Fibroblast of villous mesenchyme (primary cell): Measurements from ENCODE around the gene SSR2. TPM values are rescaled to one million over a fixed set of nuclear protein-coding genes. Genes with fewer than 3 reads are reported as not detected.

ENCODE experiments used
- DNase-seq: peaks from one replicate; pipeline ENCODE4 v3.0.0-alpha.2; 2010; ENCODE audit warnings: low read depth
- H3K4me3 ChIP-seq: 2 replicates; pipeline ENCODE4 v1.5.1; 2011; ENCODE audit warnings: low read depth, mild to moderate bottlenecking, low read length
- total RNA-seq: library from RNA; depleted of rRNA; stranded (reverse); fragments of >200 nt; gene quantifications from 2 replicates; pipeline ENCODE4 v1.2.3, GENCODE V29; 2012
- TF ChIP-seq, protein P1 (sequence below): IDR thresholded peaks from 2 replicates; pipeline ENCODE4 v1.5.1; 2012; ENCODE audit warnings: low read depth, mild to moderate bottlenecking, low read length; ENCODE audit not compliant: insufficient read depth

The SSR2 gene
- total RNA-seq, 1 donor, result 386 TPM

DNA sequence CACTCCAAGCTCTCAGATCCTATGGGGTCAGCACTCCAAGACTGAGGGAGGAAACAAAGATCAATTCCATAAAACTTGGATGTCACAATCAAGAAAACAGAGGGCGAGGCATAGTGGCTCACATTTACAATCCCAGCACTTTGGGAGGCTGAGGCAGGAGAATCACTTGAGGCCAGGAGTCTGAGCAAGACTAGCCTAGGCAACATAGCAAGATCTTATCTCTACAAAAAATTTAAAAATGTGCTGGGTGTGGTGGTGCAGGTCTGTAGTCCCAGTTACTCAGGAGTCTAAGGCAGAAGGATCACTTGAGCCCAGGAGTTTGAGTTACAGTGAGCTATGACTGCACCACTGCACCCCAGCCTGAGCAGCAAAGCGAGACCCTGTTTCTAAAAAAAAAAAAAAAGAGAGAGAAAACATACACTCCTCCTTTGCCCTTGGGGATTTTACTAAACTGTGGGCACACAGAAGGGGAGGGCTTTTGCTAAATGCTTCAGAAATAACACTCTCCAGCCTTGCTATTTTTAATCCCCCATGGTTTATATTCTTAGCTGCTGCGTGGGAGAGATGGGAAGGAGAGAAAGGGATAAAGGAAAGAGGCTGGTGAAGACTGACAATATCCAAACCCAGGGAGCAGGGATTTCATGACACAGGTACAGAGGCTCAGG is 60.5 kb downstream of the SSR2 start:
- no peak overlapping the region for H3K4me3 ChIP-seq
- DNase-seq, result no peak
- TF ChIP-seq, protein P1, sequence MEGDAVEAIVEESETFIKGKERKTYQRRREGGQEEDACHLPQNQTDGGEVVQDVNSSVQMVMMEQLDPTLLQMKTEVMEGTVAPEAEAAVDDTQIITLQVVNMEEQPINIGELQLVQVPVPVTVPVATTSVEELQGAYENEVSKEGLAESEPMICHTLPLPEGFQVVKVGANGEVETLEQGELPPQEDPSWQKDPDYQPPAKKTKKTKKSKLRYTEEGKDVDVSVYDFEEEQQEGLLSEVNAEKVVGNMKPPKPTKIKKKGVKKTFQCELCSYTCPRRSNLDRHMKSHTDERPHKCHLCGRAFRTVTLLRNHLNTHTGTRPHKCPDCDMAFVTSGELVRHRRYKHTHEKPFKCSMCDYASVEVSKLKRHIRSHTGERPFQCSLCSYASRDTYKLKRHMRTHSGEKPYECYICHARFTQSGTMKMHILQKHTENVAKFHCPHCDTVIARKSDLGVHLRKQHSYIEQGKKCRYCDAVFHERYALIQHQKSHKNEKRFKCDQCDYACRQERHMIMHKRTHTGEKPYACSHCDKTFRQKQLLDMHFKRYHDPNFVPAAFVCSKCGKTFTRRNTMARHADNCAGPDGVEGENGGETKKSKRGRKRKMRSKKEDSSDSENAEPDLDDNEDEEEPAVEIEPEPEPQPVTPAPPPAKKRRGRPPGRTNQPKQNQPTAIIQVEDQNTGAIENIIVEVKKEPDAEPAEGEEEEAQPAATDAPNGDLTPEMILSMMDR, result no peak

Other genes with a start within 250 kb of the SSR2 start
- 35.8 and 42.7 TPM in 2 replicates for gene GON4L, start 163.7 kb downstream of the SSR2 start, total RNA-seq
- gene SYT11, start 161.4 kb downstream of the SSR2 start, total RNA-seq, result 27.4 and 47.5 TPM in 2 replicates
- gene RIT1, start 109.6 kb downstream of the SSR2 start, total RNA-seq, result 44.5 and 54.8 TPM in 2 replicates
- gene KHDC4, start 86.5 kb downstream of the SSR2 start, total RNA-seq, result 23.8 and 42.7 TPM in 2 replicates
- not detected in 2 replicates for gene RXFP4, start 79.3 kb downstream of the SSR2 start, total RNA-seq
- gene ARHGEF2, start 42.4 kb downstream of the SSR2 start, total RNA-seq, result 137 and 146 TPM in 2 replicates
- 13.5 and 20.3 TPM in 2 replicates for gene UBQLN4, start 32.8 kb upstream of the SSR2 start, total RNA-seq
- 38.3 and 40.6 TPM in 2 replicates for gene LAMTOR2, start 33.8 kb upstream of the SSR2 start, total RNA-seq
- gene RAB25, start 40.2 kb upstream of the SSR2 start, total RNA-seq, result not detected in 2 replicates
- 1.7 and 1.9 TPM in 2 replicates for gene MEX3A, start 61.5 kb upstream of the SSR2 start, total RNA-seq
- 694 and 1,059 TPM in 2 replicates for gene LMNA, start 93.8 kb upstream of the SSR2 start, total RNA-seq
- 0.43 and 0.64 TPM in 2 replicates for gene SEMA4A, start 132.6 kb upstream of the SSR2 start, total RNA-seq
- 17.1 and 18.6 TPM in 2 replicates for gene SLC25A44, start 173.2 kb upstream of the SSR2 start, total RNA-seq
- 30.2 and 50.9 TPM in 2 replicates for gene PMF1, start 192.1 kb upstream of the SSR2 start, total RNA-seq
- gene BGLAP, start 221.2 kb upstream of the SSR2 start, total RNA-seq, result not detected in 2 replicates
- 0.43 and 0.64 TPM in 2 replicates for gene PAQR6, start 227.1 kb upstream of the SSR2 start, total RNA-seq